Kidney glomerular epithelial cell (primary cell): ENCODE data around the gene MCRIP1.

ENCODE experiments used
- DNase-seq: peaks from one replicate; lab custom pipeline; 2025; lab: John Stamatoyannopoulos, UW

MCRIP1 gene

GRCh38 chr17:81833160-81833920 lies at the start of gene MCRIP1:
Gene MCRIP1, minus strand, starts transcription at chr17:81833291. Its CDS starts 8,785 bp downstream, at chr17:81824506.
- DNase-seq = peak; percentile 50

GRCh38 chr17:81879121-81879520 lies 46.0 kb upstream of the MCRIP1 start:
- DNase-seq = no peak

GRCh38 chr17:81878294-81878693 lies 45.2 kb upstream of the MCRIP1 start:
- no peak for DNase-seq

- no peak for DNase-seq
These were observed 44.5 kb upstream of the MCRIP1 start for GRCh38 chr17:81877569-81877968.

- DNase-seq = peak; percentile 35
These were observed 38.5 kb upstream of the MCRIP1 start for GRCh38 chr17:81871387-81872230.

GRCh38 chr17:81870981-81871386 lies 37.9 kb upstream of the MCRIP1 start, which contains the start of gene ARHGDIA:
Gene ARHGDIA, minus strand, starts transcription at chr17:81871337. Its CDS starts 1,407 bp downstream, at chr17:81869930.
- DNase-seq = no peak

GRCh38 chr17:81870131-81870980 lies 37.3 kb upstream of the MCRIP1 start:
- DNase-seq = no peak

- DNase-seq = no peak
These were observed 36.4 kb upstream of the MCRIP1 start for GRCh38 chr17:81869221-81870130.

- peak; percentile 63 for DNase-seq
These were observed 35.7 kb upstream of the MCRIP1 start for GRCh38 chr17:81868674-81869220.

- DNase-seq = no peak
These were observed 35.0 kb upstream of the MCRIP1 start for GRCh38 chr17:81867991-81868673.

- no peak for DNase-seq
These were observed 34.3 kb upstream of the MCRIP1 start for GRCh38 chr17:81867170-81867990.

- DNase-seq = no peak
These were observed 33.5 kb upstream of the MCRIP1 start for GRCh38 chr17:81866440-81867169.

GRCh38 chr17:81865733-81866439 lies 32.8 kb upstream of the MCRIP1 start:
- DNase-seq = peak; percentile 37

- no peak for DNase-seq
These were observed 32.3 kb upstream of the MCRIP1 start for GRCh38 chr17:81865358-81865732.

GRCh38 chr17:81863833-81864768 lies 31.0 kb upstream of the MCRIP1 start:
- no peak for DNase-seq

GRCh38 chr17:81863123-81863675 lies 30.1 kb upstream of the MCRIP1 start:
- DNase-seq = no peak
